ENCODE data around the gene TNIK. TPM values are rescaled to one million over a fixed set of nuclear protein-coding genes. Genes with fewer than 3 reads are reported as not detected.

TNIK gene
- polyA plus RNA-seq, 1 donor = 32.3 TPM

GRCh38 chr3:171234298-171235010 lies 225.8 kb downstream of the TNIK start:
- Histone ChIP-seq H3K4me3 (ENCODE audit: low read length) (no peak overlapping the region), H3K4me1 (ENCODE audit: control insufficient read depth, insufficient read depth, low read length) (no peaks in the 10 kb centered on the region), H3K36me3 (ENCODE audit: control insufficient read depth, insufficient read depth, low read length) (peaks cover 3% of the 10 kb centered on the region), H3K27ac (ENCODE audit: low read length) (no peak overlapping the region), H3K27me3 (ENCODE audit: control insufficient read depth, insufficient read depth, low read length) (no peaks in the 10 kb centered on the region), H3K9me3 (ENCODE audit: control insufficient read depth, low read depth, low read length) (no peaks in the 10 kb centered on the region)
- DNase-seq = no peak
- WGBS (ENCODE audit: insufficient coverage, low lambda C conversion rate) = 100% methylated on average over 1 of the region's 8 CpGs

GRCh38 chr3:171231361-171231760 lies 228.8 kb downstream of the TNIK start:
- Histone ChIP-seq H3K27me3 (ENCODE audit: control insufficient read depth, insufficient read depth, low read length) (no peaks in the 10 kb centered on the region), H3K36me3 (ENCODE audit: control insufficient read depth, insufficient read depth, low read length) (peaks cover 3% of the 10 kb centered on the region), H3K9me3 (ENCODE audit: control insufficient read depth, low read depth, low read length) (no peaks in the 10 kb centered on the region), H3K4me1 (ENCODE audit: control insufficient read depth, insufficient read depth, low read length) (no peaks in the 10 kb centered on the region), H3K27ac (ENCODE audit: low read length) (no peak overlapping the region), H3K4me3 (ENCODE audit: low read length) (no peak overlapping the region)
- no peak for DNase-seq
- WGBS (ENCODE audit: insufficient coverage, low lambda C conversion rate) = no CpG with 5 or more reads among the region's 4 CpGs

DNA sequence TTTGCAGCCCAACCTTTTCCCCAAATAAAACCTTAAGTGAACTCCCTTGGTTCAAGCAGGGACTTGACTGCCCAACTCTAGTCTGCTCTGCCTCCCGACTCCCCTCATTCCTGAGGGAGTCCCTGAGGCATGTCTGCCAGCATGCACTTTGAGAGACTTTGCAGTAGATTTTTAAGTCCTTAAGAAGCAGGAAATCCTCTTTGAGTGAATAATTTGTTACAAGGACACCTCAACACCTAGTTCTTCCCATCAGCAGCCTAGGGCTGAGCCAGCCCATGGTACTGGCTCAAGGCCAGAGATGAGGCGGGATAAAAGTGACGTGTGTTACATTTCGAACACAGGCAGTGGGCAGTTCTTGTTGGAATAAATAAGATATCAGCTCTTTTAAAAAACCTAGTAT lies 229.3 kb downstream of the TNIK start:
- no peaks in the 10 kb centered on the region for H3K9me3 ChIP-seq (ENCODE audit: control insufficient read depth, low read depth, low read length)
- H3K4me1 ChIP-seq (ENCODE audit: control insufficient read depth, insufficient read depth, low read length) = no peaks in the 10 kb centered on the region
- no peak overlapping the region for H3K4me3 ChIP-seq (ENCODE audit: low read length)
- WGBS (ENCODE audit: insufficient coverage, low lambda C conversion rate) = no CpG with 5 or more reads among the region's 4 CpGs
- peaks cover 3% of the 10 kb centered on the region for H3K36me3 ChIP-seq (ENCODE audit: control insufficient read depth, insufficient read depth, low read length)
- no peak for DNase-seq
- no peak overlapping the region for H3K27ac ChIP-seq (ENCODE audit: low read length)
- no peaks in the 10 kb centered on the region for H3K27me3 ChIP-seq (ENCODE audit: control insufficient read depth, insufficient read depth, low read length)

- Histone ChIP-seq H3K4me3 (ENCODE audit: low read length) (no peak overlapping the region), H3K4me1 (ENCODE audit: control insufficient read depth, insufficient read depth, low read length) (no peaks in the 10 kb centered on the region), H3K27ac (ENCODE audit: low read length) (no peak overlapping the region), H3K9me3 (ENCODE audit: control insufficient read depth, low read depth, low read length) (no peaks in the 10 kb centered on the region), H3K36me3 (ENCODE audit: control insufficient read depth, insufficient read depth, low read length) (peaks cover under 1% of the 10 kb centered on the region), H3K27me3 (ENCODE audit: control insufficient read depth, insufficient read depth, low read length) (no peaks in the 10 kb centered on the region)
- DNase-seq = no peak
- WGBS (ENCODE audit: insufficient coverage, low lambda C conversion rate) = no CpG with 5 or more reads among the region's 2 CpGs
These were observed 231.0 kb downstream of the TNIK start for GRCh38 chr3:171229173-171229572.

GRCh38 chr3:171228240-171228639 lies 232.0 kb downstream of the TNIK start:
- H3K27ac ChIP-seq (ENCODE audit: low read length) = no peak overlapping the region

GRCh38 chr3:171227828-171228227 lies 232.4 kb downstream of the TNIK start:
- no peaks in the 10 kb centered on the region for H3K36me3 ChIP-seq (ENCODE audit: control insufficient read depth, insufficient read depth, low read length)
- no peak overlapping the region for H3K27ac ChIP-seq (ENCODE audit: low read length)
- H3K27me3 ChIP-seq (ENCODE audit: control insufficient read depth, insufficient read depth, low read length) = no peaks in the 10 kb centered on the region
- H3K4me3 ChIP-seq (ENCODE audit: low read length) = no peak overlapping the region
- no peaks in the 10 kb centered on the region for H3K9me3 ChIP-seq (ENCODE audit: control insufficient read depth, low read depth, low read length)
- no CpG with 5 or more reads among the region's 3 CpGs for WGBS (ENCODE audit: insufficient coverage, low lambda C conversion rate)
- DNase-seq = no peak
- H3K4me1 ChIP-seq (ENCODE audit: control insufficient read depth, insufficient read depth, low read length) = no peaks in the 10 kb centered on the region

More at GRCh38 chr3:171228240-171228639, 232.0 kb downstream of the TNIK start:
- WGBS (ENCODE audit: insufficient coverage, low lambda C conversion rate) = 100% methylated on average over 1 of the region's 4 CpGs
- Histone ChIP-seq H3K9me3 (ENCODE audit: control insufficient read depth, low read depth, low read length) (no peaks in the 10 kb centered on the region), H3K4me3 (ENCODE audit: low read length) (no peak overlapping the region), H3K36me3 (ENCODE audit: control insufficient read depth, insufficient read depth, low read length) (no peaks in the 10 kb centered on the region), H3K27me3 (ENCODE audit: control insufficient read depth, insufficient read depth, low read length) (no peaks in the 10 kb centered on the region), H3K4me1 (ENCODE audit: control insufficient read depth, insufficient read depth, low read length) (no peaks in the 10 kb centered on the region)
- DNase-seq = no peak

DNA sequence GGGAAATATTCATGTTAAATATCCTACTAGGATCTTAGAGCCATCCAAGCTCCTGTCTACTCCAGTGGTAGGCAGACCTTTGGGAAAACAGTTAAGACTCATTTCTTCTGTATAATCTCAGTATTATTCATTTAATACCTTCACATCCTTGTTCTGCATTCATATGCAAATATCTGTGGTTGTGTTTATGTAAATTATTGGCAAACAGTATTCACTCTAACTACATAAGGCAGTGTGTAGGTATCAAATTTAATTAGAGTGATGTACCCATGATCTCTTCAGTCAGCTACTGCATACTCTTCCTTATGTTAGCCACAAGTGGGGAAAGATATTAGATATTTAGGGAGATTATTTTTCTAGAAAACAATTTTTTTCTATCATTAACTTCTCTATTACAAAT lies 232.8 kb downstream of the TNIK start:
- H3K27me3 ChIP-seq (ENCODE audit: control insufficient read depth, insufficient read depth, low read length) = no peaks in the 10 kb centered on the region
- no peaks in the 10 kb centered on the region for H3K4me1 ChIP-seq (ENCODE audit: control insufficient read depth, insufficient read depth, low read length)
- no peak overlapping the region for H3K4me3 ChIP-seq (ENCODE audit: low read length)
- no peak overlapping the region for H3K27ac ChIP-seq (ENCODE audit: low read length)
- no peak for DNase-seq
- H3K36me3 ChIP-seq (ENCODE audit: control insufficient read depth, insufficient read depth, low read length) = no peaks in the 10 kb centered on the region
- no peaks in the 10 kb centered on the region for H3K9me3 ChIP-seq (ENCODE audit: control insufficient read depth, low read depth, low read length)

DNA sequence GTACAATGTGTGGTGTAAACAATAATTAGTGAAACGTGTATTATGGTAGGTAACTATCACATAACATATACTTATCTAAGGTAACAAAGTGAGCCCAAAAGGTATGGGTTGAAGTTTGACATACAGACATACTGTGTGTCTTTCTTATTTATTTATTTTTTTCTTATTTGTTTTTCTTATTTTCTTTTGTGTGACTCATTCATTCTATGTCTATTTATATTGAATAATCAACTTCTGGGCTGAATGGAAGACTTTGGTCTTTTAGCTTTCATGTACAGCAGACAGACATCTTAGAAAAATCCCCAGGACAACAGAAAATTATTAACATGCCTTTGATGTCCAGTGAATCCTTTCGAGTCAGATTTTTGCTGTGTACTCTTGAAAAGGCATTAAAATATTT lies 233.4 kb downstream of the TNIK start:
- no peak for DNase-seq
- no peaks in the 10 kb centered on the region for H3K36me3 ChIP-seq (ENCODE audit: control insufficient read depth, insufficient read depth, low read length)
- 33% methylated on average over 1 of the region's 2 CpGs for WGBS (ENCODE audit: insufficient coverage, low lambda C conversion rate)
- H3K27me3 ChIP-seq (ENCODE audit: control insufficient read depth, insufficient read depth, low read length) = no peaks in the 10 kb centered on the region
- no peaks in the 10 kb centered on the region for H3K9me3 ChIP-seq (ENCODE audit: control insufficient read depth, low read depth, low read length)
- no peak overlapping the region for H3K27ac ChIP-seq (ENCODE audit: low read length)
- no peaks in the 10 kb centered on the region for H3K4me1 ChIP-seq (ENCODE audit: control insufficient read depth, insufficient read depth, low read length)
- no peak overlapping the region for H3K4me3 ChIP-seq (ENCODE audit: low read length)

- Histone ChIP-seq H3K27me3 (ENCODE audit: control insufficient read depth, insufficient read depth, low read length) (no peaks in the 10 kb centered on the region), H3K4me3 (ENCODE audit: low read length) (no peak overlapping the region)
- WGBS (ENCODE audit: insufficient coverage, low lambda C conversion rate) = 100% methylated on average over 1 of the region's 1 CpG
These were observed 234.5 kb downstream of the TNIK start for GRCh38 chr3:171225708-171226107.

DNA sequence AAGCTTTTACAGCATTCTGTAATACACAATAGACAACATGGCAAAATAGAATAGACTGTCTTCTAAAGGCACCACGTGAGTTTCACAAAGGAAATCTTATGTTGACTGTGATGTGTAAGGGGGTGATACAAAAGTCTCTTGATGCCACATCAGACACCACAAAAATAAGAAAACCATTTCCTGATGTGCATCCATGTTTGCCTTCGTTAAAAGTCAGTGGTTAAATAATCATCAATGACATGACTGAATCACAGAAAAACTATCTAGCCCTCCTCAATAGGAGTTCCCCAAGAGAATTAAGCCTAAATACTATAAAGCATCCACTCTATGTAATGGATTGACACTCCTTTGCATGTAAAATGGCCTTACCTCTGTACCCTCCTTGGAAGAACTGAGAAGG lies 235.0 kb downstream of the TNIK start:
- H3K27ac ChIP-seq (ENCODE audit: low read length) = no peak overlapping the region
- no peaks in the 10 kb centered on the region for H3K9me3 ChIP-seq (ENCODE audit: control insufficient read depth, low read depth, low read length)
- no peaks in the 10 kb centered on the region for H3K4me1 ChIP-seq (ENCODE audit: control insufficient read depth, insufficient read depth, low read length)
- no peaks in the 10 kb centered on the region for H3K27me3 ChIP-seq (ENCODE audit: control insufficient read depth, insufficient read depth, low read length)
- WGBS (ENCODE audit: insufficient coverage, low lambda C conversion rate) = 80% methylated on average over 1 of the region's 2 CpGs
- H3K36me3 ChIP-seq (ENCODE audit: control insufficient read depth, insufficient read depth, low read length) = no peaks in the 10 kb centered on the region
- H3K4me3 ChIP-seq (ENCODE audit: low read length) = no peak overlapping the region
- no peak for DNase-seq

More at GRCh38 chr3:171225708-171226107, 234.5 kb downstream of the TNIK start:
- no peak for DNase-seq
- no peaks in the 10 kb centered on the region for H3K9me3 ChIP-seq (ENCODE audit: control insufficient read depth, low read depth, low read length)
- H3K36me3 ChIP-seq (ENCODE audit: control insufficient read depth, insufficient read depth, low read length) = no peaks in the 10 kb centered on the region
- no peaks in the 10 kb centered on the region for H3K4me1 ChIP-seq (ENCODE audit: control insufficient read depth, insufficient read depth, low read length)
- no peak overlapping the region for H3K27ac ChIP-seq (ENCODE audit: low read length)

GRCh38 chr3:171223396-171223795 lies 236.8 kb downstream of the TNIK start:
- WGBS (ENCODE audit: insufficient coverage, low lambda C conversion rate) = 100% methylated on average over 1 of the region's 1 CpG
- H3K36me3 ChIP-seq (ENCODE audit: control insufficient read depth, insufficient read depth, low read length) = no peaks in the 10 kb centered on the region
- no peaks in the 10 kb centered on the region for H3K27me3 ChIP-seq (ENCODE audit: control insufficient read depth, insufficient read depth, low read length)
- H3K4me3 ChIP-seq (ENCODE audit: low read length) = no peak overlapping the region
- H3K27ac ChIP-seq (ENCODE audit: low read length) = no peak overlapping the region
- H3K9me3 ChIP-seq (ENCODE audit: control insufficient read depth, low read depth, low read length) = no peaks in the 10 kb centered on the region
- no peaks in the 10 kb centered on the region for H3K4me1 ChIP-seq (ENCODE audit: control insufficient read depth, insufficient read depth, low read length)
- DNase-seq = no peak

All from large intestine (tissue), 3 donors.